ENCODE measurements around the gene ITGB3.
"Not testable (repeated sequence)": the region's sequence is repeated elsewhere in the genome, so short reads cannot be mapped to it uniquely, and the experiment has no call there.

ITGB3 gene

DNA sequence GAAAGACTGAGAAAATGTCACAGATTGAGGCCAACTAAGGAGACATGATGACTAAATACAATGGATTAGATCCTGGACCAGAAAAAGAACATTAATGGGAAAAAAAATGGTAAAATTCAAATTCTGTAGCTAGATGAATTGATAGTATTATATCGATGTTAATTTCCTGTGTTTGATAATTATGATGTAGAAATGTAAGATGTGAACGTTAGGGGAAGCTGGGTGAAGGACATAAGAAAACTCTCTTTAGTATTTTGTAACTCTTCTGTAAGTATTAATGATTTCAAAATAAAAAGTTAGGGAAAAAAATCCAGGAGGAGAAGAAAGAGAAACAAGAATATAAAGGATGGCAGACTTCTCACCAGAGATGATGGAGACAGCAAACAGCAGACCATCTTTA, 2.8 kb upstream of the ITGB3 start:
- DNase-seq: no peak

DNA sequence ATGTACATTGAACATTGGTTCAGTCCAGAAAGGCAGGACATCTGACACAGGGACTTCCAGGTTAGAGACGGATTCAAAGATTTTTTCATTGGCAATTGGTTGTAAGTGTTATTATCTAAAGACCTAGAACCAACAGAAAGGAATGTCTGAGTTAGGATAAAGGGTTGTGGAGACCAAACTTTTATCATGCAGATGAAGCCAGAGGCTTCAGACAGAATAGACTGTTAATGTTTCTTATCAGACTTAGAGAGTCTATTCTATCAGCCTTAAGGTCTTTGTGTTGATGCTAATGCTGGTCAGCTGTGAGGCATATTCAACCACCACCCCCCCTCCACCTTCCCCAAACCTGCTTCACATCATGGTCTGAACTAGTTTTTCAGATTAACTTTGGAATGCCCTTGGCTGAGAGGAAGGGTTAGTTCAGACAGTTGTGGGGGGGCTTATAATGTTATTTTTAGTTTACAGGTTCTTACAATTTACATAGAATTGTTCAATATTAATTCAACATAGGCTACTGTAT, 2.1 kb upstream of the ITGB3 start:
- no peak for DNase-seq

DNA sequence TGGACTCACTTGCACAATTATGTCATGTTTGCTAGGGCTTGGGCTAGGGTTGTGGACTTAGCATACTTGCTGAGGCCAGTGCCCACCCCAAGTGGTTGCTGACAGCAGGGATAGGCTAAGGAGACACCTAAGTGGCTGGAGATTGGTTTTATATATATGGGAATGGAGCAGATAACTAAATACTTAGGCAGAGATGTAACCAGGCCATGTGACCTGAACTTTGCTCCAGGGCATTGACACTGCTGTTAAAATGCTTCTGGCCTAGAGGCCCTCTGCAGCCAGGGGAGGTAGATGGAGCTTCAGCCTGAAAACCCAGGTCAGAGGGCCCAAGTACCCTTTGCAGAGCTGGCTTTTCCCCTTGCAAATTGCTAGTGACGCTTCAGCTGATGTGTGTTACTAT, 1.4 kb upstream of the ITGB3 start:
- no peak for DNase-seq

DNA sequence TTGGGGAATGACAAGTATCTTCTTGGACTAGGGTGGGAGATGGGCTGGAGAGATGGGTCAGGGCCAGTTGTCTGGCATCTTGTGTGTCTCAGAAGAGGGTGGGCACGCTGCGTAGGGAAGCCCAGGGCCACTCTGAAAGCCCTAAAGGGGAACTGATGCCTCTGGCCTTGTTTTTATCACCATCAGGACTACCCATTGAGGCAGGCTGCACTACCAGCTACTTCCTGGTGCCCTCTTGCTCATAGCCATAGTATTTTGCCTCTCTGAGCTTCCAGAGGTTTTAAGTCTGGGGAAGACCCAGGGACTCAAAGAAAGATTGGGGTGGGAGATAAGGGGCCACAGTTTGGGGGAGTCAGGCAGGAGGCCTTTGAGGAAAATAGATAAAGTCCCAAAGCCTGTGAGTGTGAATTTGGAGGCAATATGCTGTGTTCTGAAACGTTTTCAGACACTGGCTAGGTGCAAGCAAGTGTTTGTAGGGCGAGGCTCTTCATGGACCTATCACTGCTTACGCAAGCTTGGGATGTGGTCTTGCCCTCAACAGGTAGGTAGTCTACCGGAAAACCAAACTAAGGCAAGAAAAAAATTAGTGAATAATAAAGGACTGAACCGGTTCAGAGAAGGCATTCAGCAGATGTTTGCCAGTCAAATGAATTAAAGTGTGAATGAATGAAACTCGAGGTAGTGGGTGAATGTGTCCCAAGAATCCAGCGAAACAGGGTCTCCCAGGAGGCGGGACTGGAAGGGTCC, 688 bp upstream of the ITGB3 start:
- DNase-seq: no peak

DNA sequence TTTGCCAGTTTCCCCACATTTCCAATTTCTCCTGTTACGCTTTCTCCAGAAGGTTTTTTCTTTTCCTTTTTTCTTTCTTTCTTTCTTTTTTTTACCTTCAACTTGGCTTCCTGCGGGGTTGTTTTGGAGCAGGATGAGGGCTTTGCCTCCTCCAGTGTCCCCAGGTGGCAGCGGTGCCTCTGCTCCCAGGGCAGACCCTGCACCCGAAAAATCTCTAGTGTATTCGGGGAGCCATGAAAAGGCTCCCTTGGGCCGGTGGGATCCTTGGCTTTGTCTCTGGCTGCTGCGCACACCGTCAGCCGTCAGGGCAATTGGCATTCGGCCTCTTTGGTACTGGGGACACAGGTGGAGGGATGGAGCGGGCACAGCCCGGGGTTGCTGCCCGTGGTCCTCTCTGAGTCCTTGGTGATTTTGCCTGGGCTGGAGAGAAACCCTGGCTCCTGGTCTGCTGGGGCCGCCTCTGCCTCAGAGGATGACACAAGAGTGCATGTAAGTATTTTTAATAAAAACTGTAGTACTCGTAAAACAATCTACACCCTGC, 846 bp downstream of the ITGB3 start:
- no peak for DNase-seq

DNA sequence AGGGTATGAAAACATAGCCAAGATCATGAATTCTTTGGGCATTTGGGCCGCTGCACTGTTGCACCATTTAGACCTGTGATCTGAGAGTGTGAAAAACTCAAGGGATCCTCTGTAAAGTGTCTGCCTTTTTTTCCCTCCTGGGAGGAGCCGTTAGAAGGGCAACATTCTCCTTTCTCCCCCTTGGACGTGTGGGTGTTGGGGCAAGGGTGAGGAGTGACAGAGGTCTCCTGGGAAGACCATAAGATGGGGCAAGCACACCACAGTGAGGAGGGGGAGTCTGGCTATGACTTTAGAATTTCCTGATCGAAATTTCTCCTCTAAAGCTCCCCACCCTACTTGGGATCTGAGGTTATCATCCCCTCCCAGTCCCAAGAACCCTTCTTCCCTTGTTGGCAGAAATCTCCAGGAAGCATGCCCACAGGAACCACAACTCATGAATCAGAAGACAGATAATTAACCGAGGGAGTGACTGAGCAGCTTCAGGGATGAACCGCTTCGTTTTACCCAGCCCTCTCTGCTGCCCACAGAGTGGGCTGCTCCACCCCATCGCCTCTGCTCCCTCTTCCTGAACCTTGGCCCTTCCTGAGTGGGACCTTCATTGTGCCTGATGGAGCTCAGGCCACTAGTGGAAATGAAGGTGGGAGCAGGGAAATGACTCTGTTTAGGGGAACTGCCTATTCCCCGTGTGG, 4.2 kb downstream of the ITGB3 start:
- peak; percentile 89 for DNase-seq

DNA sequence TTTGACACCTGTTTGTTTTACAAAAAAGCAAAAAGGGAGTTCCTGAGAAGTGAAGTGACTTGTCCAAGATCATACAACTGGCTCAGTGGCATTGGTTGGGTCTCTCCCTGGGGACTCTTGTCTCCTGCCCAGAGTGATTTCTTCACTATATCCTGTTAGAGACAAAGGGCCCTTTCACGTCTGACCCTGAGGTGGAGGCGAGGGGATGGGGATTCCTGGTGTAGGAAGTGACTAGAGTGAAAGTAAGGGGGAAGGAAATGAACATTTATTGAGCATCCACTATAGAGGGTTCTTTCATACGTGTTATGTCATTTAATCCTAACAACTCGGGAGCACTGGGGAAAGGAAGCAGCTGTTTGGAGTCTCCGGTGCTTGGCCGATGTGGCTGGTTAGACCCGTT, 9.0 kb downstream of the ITGB3 start:
- no peak for DNase-seq

DNA sequence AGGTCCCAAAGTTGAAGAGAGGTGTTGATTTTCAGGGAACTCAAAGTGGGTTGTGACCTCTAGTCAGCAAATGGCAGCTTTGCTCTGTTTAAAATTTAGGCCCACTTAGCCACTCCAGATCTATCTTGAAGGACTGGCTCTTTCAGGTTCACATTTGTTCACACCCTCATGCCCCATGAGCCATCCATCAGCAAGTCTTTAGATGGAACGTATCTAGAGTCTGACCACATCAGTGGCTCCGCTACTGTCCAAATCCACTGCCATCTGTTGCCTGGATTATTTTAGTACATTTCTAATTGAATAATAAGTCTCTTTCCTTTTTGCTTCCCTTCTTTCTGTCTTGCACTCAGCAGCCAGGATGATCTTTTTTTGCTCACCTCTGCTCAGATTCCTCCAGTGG, 10.5 kb downstream of the ITGB3 start:
- no peak for DNase-seq

DNA sequence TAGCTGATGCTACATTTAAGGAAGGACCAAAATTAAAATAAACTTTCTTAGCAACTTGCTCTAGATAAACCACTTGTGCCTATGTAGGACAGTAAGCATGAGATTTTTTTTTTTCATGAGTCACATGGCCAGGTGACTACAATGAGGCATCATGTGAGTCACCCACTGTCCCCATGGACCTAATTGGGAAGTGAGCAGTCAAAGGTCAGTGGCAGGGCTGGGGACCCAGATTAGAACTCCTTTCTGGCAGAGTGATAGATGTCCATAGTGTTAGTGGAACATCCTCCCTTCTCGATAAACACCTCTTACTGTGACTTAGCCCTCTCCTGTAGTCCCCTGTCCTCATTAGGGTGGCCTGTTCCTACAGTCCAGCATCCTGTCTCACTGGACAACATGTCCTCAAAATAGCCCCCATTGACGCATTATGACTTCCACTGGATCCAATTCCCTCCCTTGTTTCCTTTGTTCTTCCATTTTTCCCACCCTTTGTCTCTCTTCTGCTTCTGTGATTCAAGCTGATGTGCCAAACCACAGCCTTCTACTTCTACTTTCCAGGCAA, 12.4 kb downstream of the ITGB3 start:
- peak; percentile 71 for DNase-seq

DNA sequence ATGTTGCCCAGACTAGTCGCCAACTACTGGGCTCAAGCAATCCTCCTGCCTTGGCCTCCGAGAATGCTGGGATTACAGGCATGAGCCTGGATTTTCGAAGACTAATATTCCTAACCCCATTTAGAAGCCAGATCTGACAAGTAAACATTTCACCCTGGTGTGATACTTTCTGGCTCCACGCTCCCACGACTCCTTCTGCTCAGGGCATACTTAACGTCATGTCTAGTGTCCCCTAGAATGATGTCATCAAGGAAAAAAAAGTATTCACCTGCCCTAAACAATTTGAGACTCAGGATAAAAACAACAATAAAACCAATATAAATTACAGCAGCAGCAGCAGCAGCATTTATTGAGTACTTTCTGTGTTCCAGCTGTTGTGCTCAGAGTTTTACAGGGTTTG, 13.2 kb downstream of the ITGB3 start:
- DNase-seq: peak; percentile 25

DNA sequence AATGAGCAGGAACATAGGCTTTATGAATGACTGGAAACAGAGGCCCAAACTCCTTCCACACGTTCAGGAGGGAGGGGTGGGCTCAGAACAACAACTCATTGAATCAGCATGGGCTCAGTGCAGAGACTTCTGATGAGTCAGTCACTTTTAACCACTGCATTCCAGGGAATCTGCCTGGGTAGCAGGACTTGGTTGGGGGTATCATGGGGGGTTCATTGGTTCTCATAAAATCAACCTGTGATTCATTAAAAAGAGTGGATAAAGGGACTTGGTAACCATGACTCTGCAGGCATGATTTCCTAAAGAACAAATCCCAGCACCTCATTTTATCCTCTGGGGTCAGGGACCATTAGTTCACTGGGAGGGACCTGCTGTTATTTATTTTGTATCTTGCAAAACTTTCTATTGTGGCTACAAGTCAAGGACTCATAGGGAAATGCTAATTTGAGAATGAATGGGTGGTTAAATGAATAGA, 13.8 kb downstream of the ITGB3 start:
- peak; percentile 99 for DNase-seq

DNA sequence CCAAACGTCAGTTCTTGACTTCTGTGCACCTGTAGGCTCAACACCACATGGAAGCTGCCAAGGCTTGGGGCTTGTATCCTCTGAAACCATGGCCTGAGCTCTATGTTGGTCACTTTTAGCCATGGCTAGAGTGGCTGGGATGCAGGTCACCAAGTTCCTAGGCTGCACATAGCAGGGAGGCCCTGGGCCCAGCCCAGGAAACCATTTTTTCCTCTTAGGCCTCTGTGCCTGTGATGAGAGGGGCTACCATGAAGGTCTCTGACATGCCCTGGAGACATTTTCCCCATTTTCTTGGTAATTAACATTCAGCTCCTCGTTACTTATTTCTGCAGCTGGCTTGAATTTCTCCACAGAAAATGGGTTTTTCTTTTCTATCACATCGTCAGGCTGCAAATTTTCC, 15.3 kb downstream of the ITGB3 start:
- DNase-seq: not testable (repeated sequence)

DNA sequence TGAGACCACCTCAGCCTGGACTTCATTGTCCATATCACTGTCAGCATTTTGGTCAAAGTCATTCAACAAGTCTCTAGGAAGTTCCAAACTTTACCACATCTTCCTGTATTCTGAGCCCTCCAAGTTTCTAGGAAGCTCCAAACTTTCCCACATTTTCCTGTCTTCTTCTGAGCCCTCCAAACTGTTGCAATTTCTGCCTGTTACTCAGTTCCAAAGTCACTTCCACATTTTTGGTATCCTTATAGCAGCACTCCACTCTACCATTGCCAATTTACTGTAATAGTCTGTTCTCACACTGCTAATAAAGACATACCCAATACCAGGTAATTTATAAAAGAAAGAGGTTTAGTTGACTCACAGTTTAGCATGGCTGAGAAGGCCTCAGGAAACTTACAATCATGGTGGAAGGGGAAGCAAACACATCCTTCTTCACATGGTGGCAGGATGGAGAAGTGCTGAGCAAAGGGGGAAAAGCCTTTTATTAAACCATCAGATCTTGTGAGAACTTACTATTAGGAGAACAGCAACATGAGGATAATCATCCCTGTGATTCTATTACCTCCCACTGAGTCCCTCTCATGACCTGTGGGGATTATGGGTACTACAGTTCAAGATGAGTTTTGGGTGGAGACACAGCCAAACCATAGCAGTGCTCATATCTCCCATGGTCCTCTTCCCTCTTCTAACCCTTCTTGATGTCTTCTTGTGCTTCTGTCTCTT, 16.1 kb downstream of the ITGB3 start:
- not testable (repeated sequence) for DNase-seq

DNA sequence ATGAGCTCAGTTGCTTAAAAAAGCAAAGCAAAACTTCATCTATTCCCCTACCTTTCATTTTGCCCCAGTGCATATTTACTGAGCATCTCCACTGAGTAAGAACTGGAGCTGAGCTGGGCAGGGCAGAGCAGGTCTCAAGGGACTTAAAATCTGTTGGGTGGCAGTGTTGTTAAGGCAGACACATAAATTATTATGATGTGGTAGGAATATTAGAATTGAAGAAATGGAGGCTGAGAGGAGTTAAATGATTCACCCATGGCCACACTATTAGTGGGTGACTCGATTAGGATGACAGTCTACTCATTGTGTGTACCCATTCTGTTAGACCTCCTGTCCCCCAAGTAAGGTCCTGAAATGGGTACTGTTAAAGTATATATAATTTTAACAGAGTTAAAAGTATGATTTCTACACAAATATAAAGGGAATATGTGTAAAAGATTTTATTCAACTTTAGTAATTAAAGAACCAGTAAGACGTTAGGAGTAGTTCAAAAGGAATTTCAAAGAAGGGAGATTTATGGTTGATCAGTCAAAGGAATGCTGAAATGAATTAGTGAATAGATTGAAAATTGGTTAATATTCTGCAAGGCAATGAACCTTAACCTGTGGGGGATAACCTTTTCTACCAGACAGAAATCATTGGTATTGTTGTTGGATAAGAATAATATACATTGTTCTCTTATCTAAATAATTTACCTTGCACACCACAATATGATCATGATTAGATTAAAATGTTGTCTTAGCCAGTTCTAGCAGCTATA, 17.5 kb downstream of the ITGB3 start:
- no peak for DNase-seq

DNA sequence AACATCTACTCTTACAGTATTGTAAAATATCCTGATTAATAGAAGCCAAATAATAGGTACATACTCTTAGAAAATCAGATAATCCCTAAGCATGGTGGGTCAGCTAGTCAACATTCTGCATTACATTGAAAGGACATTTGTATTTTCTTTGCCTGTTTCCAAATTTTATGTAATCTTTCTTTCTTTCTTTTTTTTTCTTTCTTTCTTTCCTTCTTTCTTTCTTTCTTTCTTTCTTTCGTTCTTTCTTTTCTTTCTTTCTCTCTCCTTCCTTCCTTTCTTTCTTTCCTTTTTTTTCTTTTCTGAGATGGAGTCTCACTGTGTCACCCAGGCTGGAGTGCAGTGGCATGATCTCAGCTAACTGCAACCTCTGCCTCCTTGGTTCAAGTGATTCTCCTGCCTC, 18.9 kb downstream of the ITGB3 start:
- DNase-seq: no peak

DNA sequence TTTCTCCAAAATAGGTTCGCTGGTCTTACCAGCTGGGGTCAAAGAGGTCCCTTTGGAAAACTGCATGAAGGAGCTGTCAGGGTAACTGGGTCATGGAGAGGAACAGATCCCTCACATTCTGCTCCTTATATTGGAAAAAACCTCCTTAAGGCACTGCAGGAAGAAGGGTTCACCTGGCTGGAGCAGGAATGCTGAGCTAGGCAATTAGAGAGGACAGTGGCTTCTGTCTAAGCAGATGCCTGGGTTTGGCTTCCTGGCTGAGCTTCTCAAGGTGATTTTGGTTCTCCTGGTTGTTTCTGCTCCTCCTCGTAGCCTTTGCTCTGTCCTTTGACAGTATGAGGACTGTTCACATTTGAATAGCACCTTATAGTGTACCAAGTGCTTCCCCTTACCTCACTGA, 19.6 kb downstream of the ITGB3 start:
- no peak for DNase-seq

DNA sequence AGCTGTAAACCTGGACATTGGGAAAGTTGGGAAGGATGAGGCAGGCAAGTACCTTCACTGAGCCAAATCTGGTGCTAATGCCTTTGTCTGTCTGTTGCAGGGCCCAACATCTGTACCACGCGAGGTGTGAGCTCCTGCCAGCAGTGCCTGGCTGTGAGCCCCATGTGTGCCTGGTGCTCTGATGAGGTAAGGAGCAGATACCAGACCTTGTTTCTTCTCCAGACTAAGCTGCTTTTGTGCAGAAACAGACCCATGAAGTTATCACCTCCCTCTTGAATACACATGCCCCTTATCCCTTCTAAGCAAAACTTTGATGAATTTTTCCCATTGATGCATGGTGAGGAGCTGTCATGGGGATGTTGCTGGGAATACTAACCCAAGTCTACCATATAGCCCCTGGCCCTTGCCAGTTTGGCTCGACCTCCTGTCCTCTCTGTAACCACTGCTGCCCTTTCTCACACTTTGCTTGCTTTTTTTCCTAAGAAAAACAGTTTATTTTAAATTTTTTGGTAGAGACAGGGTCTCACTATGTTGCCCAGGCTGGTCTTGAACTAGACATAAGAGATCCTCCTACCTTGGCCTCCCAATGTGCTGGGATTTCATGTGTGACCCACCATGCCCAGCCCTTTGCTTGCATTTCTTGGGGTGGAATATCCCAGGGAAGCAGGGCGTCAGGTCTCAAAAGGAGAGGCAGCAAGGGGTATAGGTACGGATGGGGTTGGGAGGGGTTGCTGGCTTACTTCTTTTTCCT, 20.9 kb downstream of the ITGB3 start:
- no peak for DNase-seq

DNA sequence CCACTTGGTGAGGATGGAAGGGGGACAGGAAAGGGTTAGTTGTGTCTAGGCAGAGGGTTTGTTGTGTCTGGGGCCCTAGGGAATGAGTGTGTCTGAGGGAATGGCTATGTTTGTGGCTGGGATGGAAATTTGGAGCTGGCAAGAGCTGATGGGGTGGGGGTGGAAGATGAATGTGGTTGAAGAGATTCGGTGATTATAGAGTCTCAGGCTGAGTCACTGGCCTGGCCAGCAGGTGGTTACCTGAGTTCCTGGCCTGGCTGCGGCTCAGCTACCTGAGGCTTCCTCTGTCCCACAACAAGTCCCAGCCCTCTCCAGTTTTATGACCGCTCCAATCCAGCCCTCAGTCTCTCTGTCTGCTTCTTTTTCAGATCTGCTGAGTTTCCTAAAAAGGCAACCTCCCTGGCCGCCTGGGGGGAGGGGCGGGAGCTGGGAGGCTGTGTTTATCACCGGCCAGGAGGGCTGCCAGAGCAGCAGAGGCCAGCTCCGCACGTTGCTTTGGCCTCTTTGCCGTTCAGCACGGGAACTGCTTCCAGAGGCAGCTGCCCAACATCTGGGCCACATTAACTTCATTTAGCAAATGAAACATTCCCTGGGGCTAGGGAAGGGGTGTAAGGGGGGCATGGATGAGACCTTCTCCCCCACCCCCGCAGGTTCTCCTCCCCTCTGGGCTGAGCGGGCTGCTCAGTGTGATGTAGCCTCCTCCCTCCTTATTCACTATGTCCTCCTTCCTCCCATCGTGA, 21.8 kb downstream of the ITGB3 start:
- DNase-seq: peak; percentile 83

DNA sequence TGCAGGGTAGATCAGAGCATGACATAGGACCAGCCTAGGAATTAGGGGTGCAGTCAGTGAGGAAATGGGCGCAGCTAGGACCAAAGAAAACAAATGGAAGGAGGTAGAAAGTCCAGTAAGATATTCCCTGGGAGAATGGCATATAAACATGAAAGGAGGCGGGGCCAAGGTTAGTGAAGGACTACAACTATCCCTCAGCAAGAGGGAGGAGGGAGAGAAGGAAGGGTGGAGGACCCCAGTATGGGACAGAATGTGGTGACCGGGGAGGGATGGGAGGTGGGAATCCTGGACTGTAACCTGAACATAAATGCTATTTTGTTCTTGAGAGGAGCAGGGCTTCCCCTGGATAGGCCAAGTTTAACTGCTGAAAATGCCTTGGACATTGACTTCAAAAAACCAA, 22.8 kb downstream of the ITGB3 start:
- DNase-seq: no peak

DNA sequence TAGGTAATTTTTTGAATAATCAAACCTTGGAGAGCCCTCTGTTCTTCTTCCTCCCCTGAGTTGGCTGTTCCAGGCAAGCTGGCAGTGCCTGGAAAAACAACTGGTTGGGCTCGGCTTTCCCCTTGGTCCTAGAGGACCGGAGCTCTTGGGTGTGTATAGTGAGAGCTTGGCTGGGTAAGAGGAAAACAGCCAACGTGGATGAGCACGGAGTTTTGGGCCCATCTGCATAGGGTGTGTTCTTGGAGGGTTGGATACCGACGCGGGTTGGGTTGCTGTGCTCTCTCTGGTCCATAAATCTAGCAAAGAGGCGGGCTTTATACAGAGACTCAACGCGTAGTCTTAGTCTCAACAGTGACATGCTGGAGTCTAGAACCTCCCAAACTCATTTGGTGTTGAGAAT, 23.2 kb downstream of the ITGB3 start:
- DNase-seq: peak; percentile 92

DNA sequence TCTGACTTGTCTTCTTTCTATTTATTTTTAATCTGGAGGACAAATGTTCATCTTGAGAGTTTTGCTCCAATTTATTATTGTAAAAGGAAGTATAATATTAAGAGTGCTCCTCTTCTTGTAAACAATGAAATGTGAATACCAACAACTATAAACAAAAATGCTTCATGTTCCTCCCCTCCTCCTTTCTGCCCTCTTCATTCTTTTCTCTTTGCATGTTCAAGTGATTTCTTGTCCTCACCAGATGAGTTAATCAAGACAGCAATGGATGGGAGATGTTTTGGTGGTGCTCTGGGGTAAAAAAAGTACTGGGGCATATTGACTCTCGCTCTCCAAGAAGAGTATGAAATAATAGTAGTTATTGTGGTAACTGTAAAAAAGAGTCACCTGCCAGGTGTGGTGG, 24.3 kb downstream of the ITGB3 start:
- DNase-seq: peak; percentile 25

Measured in fibroblast of skin of right biceps (primary cell).